PFSK-1 (cell line): Measurements from ENCODE around the gene KITLG.

Experiments
- FOXP2 ChIP-seq: optimal IDR thresholded peaks from 2 replicates; pipeline ENCODE3; 2011; ENCODE audit warnings: borderline replicate concordance, control low read depth, inconsistent platforms; ENCODE audit not compliant: insufficient read depth; ENCODE audit errors: extremely low read length, extremely low read depth
- POLR2AphosphoS5 ChIP-seq: IDR thresholded peaks from 2 replicates; pipeline ENCODE4 v1.6.1; 2012; ENCODE audit warnings: low read depth, mild to moderate bottlenecking, control low read depth, low read length, moderate library complexity
- SIN3A ChIP-seq: IDR thresholded peaks from 2 replicates; pipeline ENCODE4 v1.6.1; 2012; ENCODE audit warnings: mild to moderate bottlenecking, low read length, moderate library complexity, borderline replicate concordance; ENCODE audit not compliant: insufficient read depth
- TAF1 ChIP-seq: IDR thresholded peaks from 2 replicates; pipeline ENCODE4 v1.6.1; 2012; ENCODE audit warnings: low read length, control low read depth, borderline replicate concordance; ENCODE audit not compliant: insufficient read depth
- TF ChIP-seq, protein P1 (sequence below), 2 experiments: IDR thresholded peaks; 2 replicates each; pipeline versions ENCODE4 v1.6.1 to v1.8.0; 2011 to 2012; ENCODE audit warnings: low read depth in 2 of 2, low read length in 2 of 2, control low read depth in 1 of 2, inconsistent platforms in 1 of 2, mild to moderate bottlenecking in 1 of 2, moderate library complexity in 1 of 2; ENCODE audit not compliant: insufficient read depth in 1 of 2

KITLG gene

DNA sequence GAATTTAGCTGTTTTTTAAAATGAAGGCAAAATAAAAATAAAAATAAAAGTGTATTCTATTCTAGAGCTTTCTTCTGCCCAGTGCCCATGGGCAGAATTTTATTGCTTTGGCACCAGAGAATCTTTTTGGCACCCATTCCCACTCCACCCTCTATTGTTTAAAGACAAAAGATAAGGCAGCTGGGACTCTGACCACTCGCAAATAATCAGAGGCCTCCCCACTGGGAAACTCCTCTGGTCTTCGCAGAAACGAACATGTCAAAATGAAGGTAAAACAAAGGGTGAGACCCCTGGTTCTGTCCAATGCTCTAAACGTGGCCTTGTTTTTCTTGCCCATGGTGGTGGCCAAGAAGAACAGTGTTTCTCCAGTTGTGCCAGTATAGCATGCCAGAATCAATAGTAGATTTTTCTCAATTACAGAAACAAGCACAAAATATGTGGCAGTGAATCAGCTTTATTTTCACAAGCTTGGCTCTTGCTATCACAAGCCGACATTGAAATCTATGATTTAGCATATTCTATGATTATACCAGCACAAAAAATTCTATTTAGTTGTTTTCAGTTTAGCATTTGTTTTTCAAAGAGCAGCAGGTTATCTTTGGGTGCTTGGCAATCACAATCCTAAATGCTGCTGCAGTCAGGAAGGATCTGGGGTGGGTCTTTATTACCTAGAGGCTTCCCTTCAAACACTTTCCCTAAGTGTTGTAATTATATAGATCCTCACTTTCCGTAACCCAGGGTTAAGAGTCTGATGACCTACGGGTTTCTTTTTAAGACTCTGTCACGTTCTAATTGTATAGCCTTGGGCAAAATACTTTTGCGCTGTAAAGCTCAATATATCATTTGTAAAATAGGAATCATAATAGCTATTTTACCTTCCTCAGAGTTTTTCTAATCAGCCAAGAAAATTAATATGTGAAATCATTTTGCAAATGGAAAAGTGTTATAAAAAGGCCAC lies 50.5 kb downstream of the KITLG start:
- TF ChIP-seq TAF1 (no peak), POLR2AphosphoS5 (no peak), FOXP2 (no peak), SIN3A (no peak)
- TF ChIP-seq, protein P1, sequence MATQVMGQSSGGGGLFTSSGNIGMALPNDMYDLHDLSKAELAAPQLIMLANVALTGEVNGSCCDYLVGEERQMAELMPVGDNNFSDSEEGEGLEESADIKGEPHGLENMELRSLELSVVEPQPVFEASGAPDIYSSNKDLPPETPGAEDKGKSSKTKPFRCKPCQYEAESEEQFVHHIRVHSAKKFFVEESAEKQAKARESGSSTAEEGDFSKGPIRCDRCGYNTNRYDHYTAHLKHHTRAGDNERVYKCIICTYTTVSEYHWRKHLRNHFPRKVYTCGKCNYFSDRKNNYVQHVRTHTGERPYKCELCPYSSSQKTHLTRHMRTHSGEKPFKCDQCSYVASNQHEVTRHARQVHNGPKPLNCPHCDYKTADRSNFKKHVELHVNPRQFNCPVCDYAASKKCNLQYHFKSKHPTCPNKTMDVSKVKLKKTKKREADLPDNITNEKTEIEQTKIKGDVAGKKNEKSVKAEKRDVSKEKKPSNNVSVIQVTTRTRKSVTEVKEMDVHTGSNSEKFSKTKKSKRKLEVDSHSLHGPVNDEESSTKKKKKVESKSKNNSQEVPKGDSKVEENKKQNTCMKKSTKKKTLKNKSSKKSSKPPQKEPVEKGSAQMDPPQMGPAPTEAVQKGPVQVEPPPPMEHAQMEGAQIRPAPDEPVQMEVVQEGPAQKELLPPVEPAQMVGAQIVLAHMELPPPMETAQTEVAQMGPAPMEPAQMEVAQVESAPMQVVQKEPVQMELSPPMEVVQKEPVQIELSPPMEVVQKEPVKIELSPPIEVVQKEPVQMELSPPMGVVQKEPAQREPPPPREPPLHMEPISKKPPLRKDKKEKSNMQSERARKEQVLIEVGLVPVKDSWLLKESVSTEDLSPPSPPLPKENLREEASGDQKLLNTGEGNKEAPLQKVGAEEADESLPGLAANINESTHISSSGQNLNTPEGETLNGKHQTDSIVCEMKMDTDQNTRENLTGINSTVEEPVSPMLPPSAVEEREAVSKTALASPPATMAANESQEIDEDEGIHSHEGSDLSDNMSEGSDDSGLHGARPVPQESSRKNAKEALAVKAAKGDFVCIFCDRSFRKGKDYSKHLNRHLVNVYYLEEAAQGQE (IDR thresholded peaks at IDR 0.05; ENCODE audit: insufficient read depth in 1 of 2, low read depth in 2 of 2, low read length in 2 of 2), result no peak

DNA sequence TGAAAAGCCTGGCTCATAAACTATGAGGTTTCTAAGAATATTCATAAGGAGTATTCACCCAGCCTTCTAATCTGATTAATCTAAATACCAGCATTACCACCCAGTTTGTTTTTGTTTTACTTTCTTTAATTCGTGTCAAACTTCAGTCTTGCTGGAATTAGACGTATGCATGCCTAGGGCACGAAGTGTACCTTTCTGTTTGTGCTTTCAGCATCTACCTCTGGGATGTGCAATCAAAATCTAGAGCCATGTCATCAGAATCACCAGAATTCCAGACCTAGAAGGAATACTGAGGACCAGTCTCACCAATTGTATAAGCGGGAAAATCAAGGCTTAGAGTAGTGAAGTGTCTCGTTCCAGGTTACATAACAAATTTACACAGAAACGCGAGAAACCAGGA lies 57.3 kb downstream of the KITLG start:
- TF ChIP-seq POLR2AphosphoS5 (no peak), FOXP2 (no peak), TAF1 (no peak), SIN3A (no peak)
- TF ChIP-seq, protein P1 (IDR thresholded peaks at IDR 0.05; ENCODE audit: insufficient read depth in 1 of 2, low read depth in 2 of 2, low read length in 2 of 2), result no peak

DNA sequence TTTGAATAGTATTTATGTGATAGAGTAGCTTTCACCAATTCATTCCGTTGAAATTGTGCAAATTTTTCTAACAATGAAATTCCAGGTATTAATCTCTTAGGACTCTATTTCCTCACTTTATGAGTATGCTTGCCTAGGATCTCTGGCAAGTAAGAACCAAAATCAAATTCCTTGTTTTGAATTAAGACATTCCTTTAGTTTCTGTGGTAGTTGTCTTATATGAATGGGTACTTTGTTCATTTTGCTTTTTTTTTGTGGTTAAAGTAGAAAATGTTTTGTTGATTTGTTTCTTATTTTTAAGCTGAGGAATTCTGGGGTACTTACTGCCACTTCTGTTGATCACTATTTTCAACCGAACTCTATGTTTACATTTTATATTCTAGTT lies 59.8 kb downstream of the KITLG start:
- TF ChIP-seq SIN3A, result no peak

DNA sequence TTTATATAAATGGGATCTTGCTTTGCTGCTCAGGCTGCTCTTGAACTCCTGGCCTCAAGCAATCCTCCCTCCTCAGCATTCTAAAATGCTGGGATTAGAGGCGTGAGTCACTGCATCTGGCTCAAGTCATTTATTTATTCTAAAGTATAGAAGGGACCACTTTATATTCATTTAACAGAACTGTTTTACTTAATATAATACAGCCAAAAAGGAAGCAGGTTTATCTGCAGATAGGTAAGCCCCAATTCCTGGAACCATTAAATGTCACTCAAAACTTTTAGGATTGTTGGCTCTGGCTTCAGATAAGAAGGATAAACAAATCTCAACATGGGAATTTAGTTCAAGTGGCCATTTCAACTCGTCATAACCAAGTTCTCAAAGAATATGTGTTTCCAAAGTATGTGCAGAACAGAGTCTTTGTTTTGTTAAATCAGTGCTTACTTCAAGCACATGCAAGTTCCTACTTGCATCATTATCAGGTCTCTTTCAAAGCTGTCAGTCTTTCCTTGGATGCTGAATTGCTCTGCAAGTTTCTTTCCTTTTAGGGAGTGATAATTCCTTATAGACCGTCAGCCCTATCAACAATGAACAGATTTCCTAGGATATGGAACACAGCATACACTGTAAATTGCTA lies 60.4 kb downstream of the KITLG start:
- no peak for TF ChIP-seq FOXP2
- TF ChIP-seq SIN3A, result no peak
- no peak for TF ChIP-seq POLR2AphosphoS5
- no peak for TF ChIP-seq TAF1

DNA sequence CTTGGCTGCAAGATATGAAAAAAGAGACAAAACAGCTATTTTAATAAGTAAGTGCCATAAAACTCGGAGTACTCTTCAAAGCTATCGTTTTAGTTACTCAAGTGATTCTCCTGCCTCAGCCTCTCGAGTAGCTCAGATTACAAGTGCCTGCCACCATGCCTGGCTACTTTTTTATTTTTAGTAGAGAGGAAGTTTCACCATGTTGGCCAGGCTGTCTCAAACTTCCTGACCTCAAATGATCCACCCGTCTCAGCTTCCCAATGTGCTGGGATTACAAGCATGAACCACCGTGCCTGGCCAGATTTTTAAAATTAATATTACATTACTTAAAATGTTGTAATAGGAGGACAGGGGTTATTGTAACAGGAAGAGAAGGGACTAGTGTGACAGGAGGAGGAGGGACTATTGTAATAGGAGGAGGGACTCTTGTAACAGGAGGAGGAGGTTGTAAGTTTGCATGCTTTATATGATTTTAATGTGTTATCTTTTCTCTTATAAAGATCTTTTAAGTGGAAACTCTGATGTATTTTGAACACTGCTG lies 61.3 kb downstream of the KITLG start:
- TF ChIP-seq POLR2AphosphoS5 (no peak), FOXP2 (no peak), SIN3A (no peak), TAF1 (no peak)
- TF ChIP-seq, protein P1 (IDR thresholded peaks at IDR 0.05; ENCODE audit: insufficient read depth in 1 of 2, low read depth in 2 of 2, low read length in 2 of 2), result no peak

DNA sequence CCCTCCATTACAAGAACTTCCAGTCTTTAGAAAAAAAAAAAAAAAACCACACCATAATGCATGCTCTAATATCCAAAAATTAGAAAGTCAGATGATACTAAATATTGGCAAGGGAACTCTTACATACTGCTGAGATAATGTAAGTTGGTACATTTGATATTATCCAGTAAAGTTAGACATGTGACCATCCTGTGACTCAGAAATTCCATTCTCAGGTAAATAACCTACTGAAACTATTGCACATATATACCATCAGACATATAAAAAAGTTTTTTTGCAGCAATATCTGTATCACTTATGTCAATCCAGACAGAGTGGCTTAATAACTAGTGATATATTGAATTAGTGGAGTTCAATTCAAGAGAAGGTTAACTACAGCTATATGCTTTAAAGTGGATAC lies 63.5 kb downstream of the KITLG start:
- TF ChIP-seq FOXP2 (no peak), SIN3A (no peak), TAF1 (no peak), POLR2AphosphoS5 (no peak)
- TF ChIP-seq, protein P1 (IDR thresholded peaks at IDR 0.05; ENCODE audit: insufficient read depth in 1 of 2, low read depth in 2 of 2, low read length in 2 of 2), result no peak
